ENCODE results near the gene UFD1. TPM values are rescaled to one million over a fixed set of nuclear protein-coding genes. Genes with fewer than 3 reads are reported as not detected.
A peak's percentile ranks its signal among the peaks of the same experiment; 100 is the strongest.

The UFD1 gene
- total and polyA plus RNA-seq, 4 donors: 23.1 to 111 (median 70.0) TPM

DNA sequence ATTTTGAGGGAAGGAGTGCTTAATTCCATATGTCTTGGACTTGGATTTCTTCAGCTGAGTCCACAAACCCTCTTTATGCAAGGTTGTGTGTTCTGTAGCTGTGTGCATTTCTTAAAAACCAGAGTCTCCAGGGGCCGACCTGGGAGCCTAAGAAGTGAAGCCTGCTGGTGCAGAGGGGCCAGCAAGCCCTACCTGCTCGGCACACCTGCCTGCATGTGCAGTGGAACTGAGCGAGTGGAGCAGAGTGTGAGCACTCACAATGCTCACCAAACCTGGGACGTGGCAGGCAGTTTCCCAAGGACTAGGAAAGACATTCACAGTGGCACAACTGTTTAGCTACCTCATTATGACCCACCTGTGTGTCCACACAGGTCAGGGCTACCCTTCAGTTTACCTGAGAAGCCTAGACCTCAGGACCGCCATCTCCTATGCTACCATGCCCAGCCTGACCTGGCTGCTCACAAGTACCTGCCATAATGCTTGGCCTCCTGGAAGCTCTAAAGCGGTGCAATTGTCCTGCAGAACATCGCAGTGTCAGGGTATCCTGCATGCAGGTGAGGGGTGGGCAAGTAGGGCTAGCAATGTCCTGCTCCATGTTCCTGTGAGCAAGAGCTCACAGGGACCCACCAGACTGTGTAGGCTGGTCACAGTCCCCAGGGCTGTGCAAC is 35.3 kb downstream of the UFD1 start:
- Histone ChIP-seq H3K36me3 (ENCODE audit: control insufficient read depth in 4 of 4, insufficient read depth in 4 of 4, low read length in 4 of 4) (peaks cover 0 to 12% (median 2%) of the 10 kb centered on the region in 4 donors), H3K9me3 (ENCODE audit: control insufficient read depth in 4 of 4, insufficient read depth in 3 of 4, low read length in 3 of 4) (no peaks in the 10 kb centered on the region), H3K27ac (ENCODE audit: low read depth in 1 of 2, low read length in 1 of 2) (peak overlapping the region in 1 of 2 donors; percentile 13), H3K4me1 (ENCODE audit: control insufficient read depth in 5 of 5, insufficient read depth in 5 of 5, low read length in 5 of 5) (peaks cover 3 to 14% (median 11%) of the 10 kb centered on the region in 5 donors), H3K4me3 (no peak overlapping the region), H3K9ac (ENCODE audit: insufficient read depth in 1 of 2, low read length in 2 of 2) (no peak overlapping the region), H3K27me3 (ENCODE audit: control insufficient read depth in 3 of 3, insufficient read depth in 3 of 3, low read length in 2 of 3) (no peaks in the 10 kb centered on the region)
- ATAC-seq (ENCODE audit: insufficient read depth, low FRiP score): no peak
- TF ChIP-seq, protein P1, sequence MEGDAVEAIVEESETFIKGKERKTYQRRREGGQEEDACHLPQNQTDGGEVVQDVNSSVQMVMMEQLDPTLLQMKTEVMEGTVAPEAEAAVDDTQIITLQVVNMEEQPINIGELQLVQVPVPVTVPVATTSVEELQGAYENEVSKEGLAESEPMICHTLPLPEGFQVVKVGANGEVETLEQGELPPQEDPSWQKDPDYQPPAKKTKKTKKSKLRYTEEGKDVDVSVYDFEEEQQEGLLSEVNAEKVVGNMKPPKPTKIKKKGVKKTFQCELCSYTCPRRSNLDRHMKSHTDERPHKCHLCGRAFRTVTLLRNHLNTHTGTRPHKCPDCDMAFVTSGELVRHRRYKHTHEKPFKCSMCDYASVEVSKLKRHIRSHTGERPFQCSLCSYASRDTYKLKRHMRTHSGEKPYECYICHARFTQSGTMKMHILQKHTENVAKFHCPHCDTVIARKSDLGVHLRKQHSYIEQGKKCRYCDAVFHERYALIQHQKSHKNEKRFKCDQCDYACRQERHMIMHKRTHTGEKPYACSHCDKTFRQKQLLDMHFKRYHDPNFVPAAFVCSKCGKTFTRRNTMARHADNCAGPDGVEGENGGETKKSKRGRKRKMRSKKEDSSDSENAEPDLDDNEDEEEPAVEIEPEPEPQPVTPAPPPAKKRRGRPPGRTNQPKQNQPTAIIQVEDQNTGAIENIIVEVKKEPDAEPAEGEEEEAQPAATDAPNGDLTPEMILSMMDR (IDR thresholded peaks at IDR 0.05; ENCODE audit: control extremely low read depth, extremely low read depth): no peak
- no peak for DNase-seq
- 77 to 90% methylated on average over 7 of the region's 7 CpGs for WGBS, 2 donors

DNA sequence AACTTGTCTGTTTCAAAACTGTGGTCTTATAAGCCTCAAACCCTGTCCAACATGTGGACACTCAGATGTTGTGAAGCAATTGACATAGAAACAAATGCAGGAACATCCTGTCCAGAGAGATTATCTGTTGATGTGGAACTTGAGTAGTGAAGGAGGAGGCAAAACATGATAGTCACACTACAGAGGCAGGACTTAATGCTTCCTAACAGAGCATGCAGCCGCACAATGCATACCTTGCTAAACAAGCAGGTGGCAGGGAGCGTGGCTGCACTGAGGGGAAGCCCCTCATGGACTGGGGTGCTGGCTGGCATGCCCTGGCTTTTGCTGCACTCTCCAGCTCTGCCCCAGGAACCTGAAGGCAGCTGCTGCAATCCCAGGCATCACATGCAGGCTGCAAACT is 36.8 kb downstream of the UFD1 start:
- no peak overlapping the region for H3K9ac ChIP-seq (ENCODE audit: insufficient read depth in 1 of 2, low read length in 2 of 2)
- H3K27ac ChIP-seq (ENCODE audit: low read depth in 1 of 2, low read length in 1 of 2): no peak overlapping the region
- no peak for DNase-seq
- WGBS, 2 donors: 93 to 95% methylated on average over 2 of the region's 2 CpGs
- H3K4me3 ChIP-seq: no peak overlapping the region
- no peak for ATAC-seq (ENCODE audit: insufficient read depth, low FRiP score)
- no peaks in the 10 kb centered on the region for H3K9me3 ChIP-seq (ENCODE audit: control insufficient read depth in 4 of 4, insufficient read depth in 3 of 4, low read length in 3 of 4)
- peaks cover 0 to 12% (median 2%) of the 10 kb centered on the region in 4 donors for H3K36me3 ChIP-seq (ENCODE audit: control insufficient read depth in 4 of 4, insufficient read depth in 4 of 4, low read length in 4 of 4)
- no peaks in the 10 kb centered on the region for H3K27me3 ChIP-seq (ENCODE audit: control insufficient read depth in 3 of 3, insufficient read depth in 3 of 3, low read length in 2 of 3)
- TF ChIP-seq, protein P1 (IDR thresholded peaks at IDR 0.05; ENCODE audit: control extremely low read depth, extremely low read depth): no peak
- H3K4me1 ChIP-seq (ENCODE audit: control insufficient read depth in 5 of 5, insufficient read depth in 5 of 5, low read length in 5 of 5): peaks cover 3 to 11% (median 7%) of the 10 kb centered on the region in 5 donors

DNA sequence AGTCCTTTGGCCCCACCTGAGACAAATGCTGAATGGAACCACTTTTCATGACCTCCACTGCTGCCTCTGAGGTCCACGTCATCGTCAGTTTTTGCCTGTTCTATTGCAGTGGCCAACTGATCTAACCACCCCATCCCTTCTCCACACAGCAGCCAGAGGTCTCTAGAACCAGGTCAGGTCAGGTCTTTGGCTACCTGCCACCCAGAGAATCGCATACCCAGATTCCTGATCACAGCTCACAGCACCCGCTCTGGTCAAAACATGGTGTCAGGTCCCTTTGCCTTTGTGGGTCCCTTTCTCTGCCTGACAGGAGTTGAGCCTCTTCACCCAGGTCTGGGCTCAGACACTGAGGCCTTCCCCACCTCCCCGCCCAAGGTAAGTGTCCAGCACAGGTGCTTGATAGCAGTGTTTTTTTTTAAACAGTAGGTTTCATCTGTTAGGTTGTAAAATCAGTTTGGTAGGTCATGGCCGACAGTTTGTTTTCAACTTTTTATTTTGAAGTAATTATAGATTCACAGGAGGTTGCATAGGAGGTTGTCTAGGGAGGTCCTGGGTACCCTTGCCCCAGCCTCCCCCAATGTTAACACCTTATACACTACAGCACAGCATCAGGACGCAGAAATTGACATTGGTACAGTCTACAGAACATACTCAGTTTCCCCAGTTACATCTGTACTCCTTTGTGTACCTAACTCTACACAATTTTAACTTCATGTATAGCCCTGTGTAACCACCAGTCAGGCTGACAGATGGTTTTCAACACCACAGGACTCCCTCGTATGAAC is 38.4 kb downstream of the UFD1 start:
- peaks cover 2 to 15% (median 2%) of the 10 kb centered on the region in 4 donors for H3K36me3 ChIP-seq (ENCODE audit: control insufficient read depth in 4 of 4, insufficient read depth in 4 of 4, low read length in 4 of 4)
- WGBS, 2 donors: 80 to 91% methylated on average over 8 of the region's 8 CpGs

More for the DNA sequence above, 38.4 kb downstream of the UFD1 start:
- Histone ChIP-seq H3K9ac (ENCODE audit: insufficient read depth in 1 of 2, low read length in 2 of 2) (no peak overlapping the region), H3K4me3 (no peak overlapping the region), H3K9me3 (ENCODE audit: control insufficient read depth in 4 of 4, insufficient read depth in 3 of 4, low read length in 3 of 4) (no peaks in the 10 kb centered on the region), H3K27ac (ENCODE audit: low read depth in 1 of 2, low read length in 1 of 2) (no peak overlapping the region), H3K4me1 (ENCODE audit: control insufficient read depth in 5 of 5, insufficient read depth in 5 of 5, low read length in 5 of 5) (peaks cover 0 to 6% (median 0%) of the 10 kb centered on the region in 5 donors), H3K27me3 (ENCODE audit: control insufficient read depth in 3 of 3, insufficient read depth in 3 of 3, low read length in 2 of 3) (no peaks in the 10 kb centered on the region)
- DNase-seq (no peak), ATAC-seq (ENCODE audit: insufficient read depth, low FRiP score) (no peak)
- TF ChIP-seq, protein P1 (IDR thresholded peaks at IDR 0.05; ENCODE audit: control extremely low read depth, extremely low read depth): no peak
